Activated CD8-positive, alpha-beta T cell treated with anti-CD3 and anti-CD28 coated beads for 36 hours (primary cell): ENCODE measurements around the gene NUP133. TPM values are rescaled to one million over a fixed set of nuclear protein-coding genes. Genes with fewer than 3 reads are reported as not detected.
A peak's percentile ranks its signal among the peaks of the same experiment; 100 is the strongest.
"Not testable (repeated sequence)": the region's sequence is repeated elsewhere in the genome, so short reads cannot be mapped to it uniquely, and the experiment has no call there.

Source experiments
- ATAC-seq: fragments of 200-7000 bp; cut with Tn5 transposase; one replicate; pipeline ENCODE4 v1.10.0; 2021; ENCODE audit warnings: mild to moderate bottlenecking, moderate library complexity
- CTCF ChIA-PET: fragments of 350-600 bp; sonication (Branson Sonifier 250); formaldehyde crosslinking; loops from one replicate; lab custom pipeline; 2021; ENCODE audit warnings: antibody characterized with exemption; lab: Charles Lee
- POLR2A ChIA-PET: fragments of 350-600 bp; sonication (Branson Sonifier 250); formaldehyde crosslinking; loops from one replicate; lab custom pipeline; 2021; ENCODE audit warnings: antibody characterized with exemption; lab: Charles Lee
- DNase-seq: peaks from one replicate; pipeline ENCODE4 v3.0.0-alpha.2; 2020
- H3K27ac Mint-ChIP-seq: one replicate; pipeline ENCODE4 v1.8.0; 2021; ENCODE audit warnings: mild to moderate bottlenecking, mixed read lengths
- H3K27me3 Mint-ChIP-seq: one replicate; pipeline ENCODE4 v1.8.0; 2021; ENCODE audit warnings: mixed read lengths
- H3K36me3 Mint-ChIP-seq: one replicate; pipeline ENCODE4 v1.8.0; 2021; ENCODE audit warnings: low read depth, mixed read lengths
- H3K4me1 Mint-ChIP-seq: one replicate; pipeline ENCODE4 v1.8.0; 2021; ENCODE audit warnings: low read depth, mixed read lengths
- H3K4me3 Mint-ChIP-seq: one replicate; pipeline ENCODE4 v1.8.0; 2021; ENCODE audit warnings: mild to moderate bottlenecking, moderate library complexity, mixed read lengths
- H3K9me3 Mint-ChIP-seq: one replicate; pipeline ENCODE4 v1.8.0; 2021; ENCODE audit warnings: mixed read lengths
- CTCF ChIP-seq: fragments of 200-600 bp; IDR thresholded peaks from one replicate; pipeline ENCODE4 v1.8.0; 2022; ENCODE audit warnings: antibody characterized with exemption, mild to moderate bottlenecking
- intact Hi-C: fragments of 100-400 bp; cut with micrococcal nuclease; formaldehyde crosslinking; loops from one replicate; pipeline ENCODE4 v1.10.0; 2022
- total RNA-seq, 2 experiments: library from RNA; stranded (reverse); gene quantifications; one replicate each; pipeline ENCODE4 v1.2.3, GENCODE V29; 2021

NUP133 gene
- total RNA-seq, 2 experiments from 2014 or later, result 58.9 to 59.7 TPM

DNA sequence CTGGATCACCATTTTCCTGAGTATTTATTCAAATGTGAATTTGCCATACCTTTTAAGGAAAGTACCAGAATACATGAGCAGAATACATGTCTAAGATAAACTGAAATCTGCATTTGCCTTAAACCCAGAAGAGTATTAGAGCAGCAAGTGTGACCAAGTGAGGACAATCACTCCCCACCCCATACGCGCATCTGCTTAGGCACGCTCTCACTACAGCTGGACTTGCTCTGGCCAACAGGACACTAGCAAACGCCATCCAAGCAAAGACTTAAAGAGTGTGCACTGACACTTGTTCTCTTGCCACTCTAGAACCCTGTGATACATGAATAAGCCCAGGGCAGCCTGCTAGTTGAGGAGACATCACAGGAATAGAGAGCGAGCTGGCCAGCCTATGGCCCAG, 25.6 kb downstream of the NUP133 start:
- H3K27me3 Mint-ChIP-seq, result no peaks in the 10 kb centered on the region
- no peaks in the 10 kb centered on the region for H3K9me3 Mint-ChIP-seq
- intact Hi-C loops, result loop anchor here (10.0 kb wide), 1 partner anchor 228 kb away; no protein-coding TSS in a partner anchor
- CTCF ChIA-PET, result interaction anchor here (0.8 to 7.0 kb wide), 32 partner anchors 9 to 791 kb away, joined by 3 to 100 read pairs (median 4); partner anchors contain the start of gene NUP133
- TF ChIP-seq CTCF, result no peak
- POLR2A ChIA-PET, result interaction anchor here (1.2 kb wide), 1 partner anchor 143 kb away, joined by 3 read pairs; no protein-coding TSS in a partner anchor
- no peak for ATAC-seq
- H3K36me3 Mint-ChIP-seq, result peaks cover 51% of the 10 kb centered on the region
- H3K27ac Mint-ChIP-seq, result no peak overlapping the region
- DNase-seq, result no peak
- no peak overlapping the region for H3K4me3 Mint-ChIP-seq
- peaks cover 9% of the 10 kb centered on the region for H3K4me1 Mint-ChIP-seq

- no peak overlapping the region for H3K27ac Mint-ChIP-seq
- ChIA-PET POLR2A (interaction anchor here (0.7 kb wide), 1 partner anchor 23 kb away, joined by 3 read pairs; no protein-coding TSS in a partner anchor), CTCF (interaction anchor here (3.4 to 7.0 kb wide), 2 partner anchors 16 to 224 kb away, joined by 28 to 100 read pairs; no protein-coding TSS in a partner anchor)
- H3K4me1 Mint-ChIP-seq, result peaks cover 9% of the 10 kb centered on the region
- H3K4me3 Mint-ChIP-seq, result no peak overlapping the region
- DNase-seq (no peak), ATAC-seq (no peak)
- H3K27me3 Mint-ChIP-seq, result no peaks in the 10 kb centered on the region
- peaks cover 38% of the 10 kb centered on the region for H3K36me3 Mint-ChIP-seq
- intact Hi-C loops, result loop anchor here (10.0 kb wide), 1 partner anchor 226 kb away; no protein-coding TSS in a partner anchor
- TF ChIP-seq CTCF, result no peak
- H3K9me3 Mint-ChIP-seq, result no peaks in the 10 kb centered on the region
Observed at GRCh38 chr1:229480495-229480894, 27.6 kb downstream of the NUP133 start.

- TF ChIP-seq CTCF, result no peak
- no peak for ATAC-seq
- H3K27ac Mint-ChIP-seq, result no peak overlapping the region
- H3K36me3 Mint-ChIP-seq, result peaks cover 37% of the 10 kb centered on the region
- CTCF ChIA-PET, result interaction anchor here (0.7 to 7.0 kb wide), 2 partner anchors 36 to 223 kb away, joined by 3 to 100 read pairs; no protein-coding TSS in a partner anchor
- H3K4me1 Mint-ChIP-seq, result peaks cover 9% of the 10 kb centered on the region
- H3K27me3 Mint-ChIP-seq, result no peaks in the 10 kb centered on the region
- no peaks in the 10 kb centered on the region for H3K9me3 Mint-ChIP-seq
- no peak overlapping the region for H3K4me3 Mint-ChIP-seq
- POLR2A ChIA-PET, result interaction anchor here (0.6 to 0.7 kb wide), 2 partner anchors 22 to 48 kb away, joined by 3 to 4 read pairs; no protein-coding TSS in a partner anchor
- intact Hi-C loops, result loop anchor here (10.0 kb wide), 1 partner anchor 225 kb away; no protein-coding TSS in a partner anchor
- peak; percentile 5 for DNase-seq
Observed at GRCh38 chr1:229479660-229480399, 28.3 kb downstream of the NUP133 start.

DNA sequence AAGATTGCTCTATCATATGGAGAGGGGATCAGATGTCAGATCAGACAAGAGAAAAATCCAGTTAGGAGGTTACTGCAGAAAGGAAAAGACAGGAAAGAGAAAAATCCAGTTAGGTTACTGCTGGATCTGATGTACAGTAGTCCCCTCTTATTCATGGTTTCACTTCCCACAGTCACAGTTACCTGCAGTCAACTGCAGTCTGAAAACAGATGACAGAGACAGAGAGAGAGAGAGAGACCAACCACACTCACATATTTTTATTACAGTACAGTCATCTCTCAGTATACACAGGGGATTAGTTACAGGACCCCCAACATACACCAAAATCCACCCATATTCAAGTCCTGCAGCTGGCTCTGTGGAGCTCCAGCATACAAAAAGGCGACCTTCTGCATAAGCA, 29.3 kb downstream of the NUP133 start:
- peaks cover 42% of the 10 kb centered on the region for H3K36me3 Mint-ChIP-seq
- peaks cover 9% of the 10 kb centered on the region for H3K4me1 Mint-ChIP-seq
- POLR2A ChIA-PET, result no interaction called here
- no peak overlapping the region for H3K27ac Mint-ChIP-seq
- ATAC-seq (no peak), DNase-seq (no peak)
- H3K4me3 Mint-ChIP-seq, result no peak overlapping the region
- TF ChIP-seq CTCF, result no peak
- H3K9me3 Mint-ChIP-seq, result no peaks in the 10 kb centered on the region
- H3K27me3 Mint-ChIP-seq, result no peaks in the 10 kb centered on the region
- intact Hi-C loops, result no loop called here
- CTCF ChIA-PET, result interaction anchor here (1.3 to 7.0 kb wide), 2 partner anchors 13 to 222 kb away, joined by 3 to 100 read pairs; no protein-coding TSS in a partner anchor

DNA sequence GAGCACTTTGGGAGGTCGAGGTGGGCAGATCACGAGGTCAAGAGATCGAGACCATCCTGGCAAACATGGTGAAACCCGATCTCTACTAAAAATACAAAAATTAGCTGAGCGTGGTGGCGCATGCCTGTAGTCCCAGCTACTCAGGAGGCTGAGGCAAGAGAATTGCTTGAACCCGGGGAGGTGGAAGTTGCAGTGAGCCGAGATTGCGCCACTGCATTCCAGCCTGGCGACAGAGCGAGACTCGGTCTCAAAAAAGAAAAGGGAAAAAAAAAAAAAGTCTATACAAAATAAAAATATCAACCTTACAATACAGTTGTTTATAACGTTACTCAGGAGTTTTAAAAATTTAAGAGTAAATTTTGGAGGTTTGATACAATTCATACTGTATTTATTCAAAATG, 32.3 kb downstream of the NUP133 start:
- H3K9me3 Mint-ChIP-seq, intact Hi-C loops, POLR2A ChIA-PET, H3K27me3 Mint-ChIP-seq, ATAC-seq, DNase-seq, H3K4me3 Mint-ChIP-seq, H3K27ac Mint-ChIP-seq, H3K4me1 Mint-ChIP-seq: not testable (repeated sequence)
- CTCF ChIA-PET, result interaction anchor here (1.4 kb wide), 1 partner anchor 9 kb away, joined by 4 read pairs; no protein-coding TSS in a partner anchor
- H3K36me3 Mint-ChIP-seq, result peaks cover 30% of the 10 kb centered on the region
